CD4-positive, alpha-beta memory T cell (primary cell): ENCODE measurements around the gene CADPS. TPM values are rescaled to one million over a fixed set of nuclear protein-coding genes. Genes with fewer than 3 reads are reported as not detected.

Experiments used
- CTCF ChIA-PET: fragments of 350-600 bp; sonication (Branson Sonifier 250); formaldehyde crosslinking; loops from one replicate; lab custom pipeline; 2021; ENCODE audit warnings: inconsistent platforms; ENCODE audit not compliant: partially characterized antibody; lab: Charles Lee
- POLR2A ChIA-PET: fragments of 350-600 bp; sonication (Branson Sonifier 250); formaldehyde crosslinking; loops from one replicate; lab custom pipeline; 2021; ENCODE audit not compliant: partially characterized antibody; lab: Charles Lee
- DNase-seq, 5 donors: peaks; one replicate each; pipeline versions ENCODE4 v3.0.0 to v3.0.0-alpha.2; 2020 to 2022; ENCODE audit warnings: mixed read lengths in 1 of 5
- H3K27ac ChIP-seq: one replicate; pipeline ENCODE4 v1.7.0; 2013; ENCODE audit warnings: low read depth, low read length
- H3K27me3 ChIP-seq: 2 replicates; pipeline ENCODE4 v1.7.0; 2013; ENCODE audit warnings: mild to moderate bottlenecking, low read length, moderate library complexity; ENCODE audit not compliant: insufficient read depth
- H3K36me3 ChIP-seq: 2 replicates; pipeline ENCODE4 v1.7.0; 2013; ENCODE audit warnings: mild to moderate bottlenecking, low read length, moderate library complexity; ENCODE audit not compliant: insufficient read depth
- H3K4me1 ChIP-seq: 2 replicates; pipeline ENCODE4 v1.7.0; 2013; ENCODE audit warnings: mild to moderate bottlenecking, low read length, moderate library complexity; ENCODE audit not compliant: insufficient read depth
- H3K4me3 ChIP-seq, 2 donors: one replicate each; pipeline ENCODE4 v1.7.0; 2013; ENCODE audit warnings: low read length in 2 of 2, mild to moderate bottlenecking in 1 of 2
- H3K9me3 ChIP-seq, 2 donors: one replicate each; pipeline ENCODE4 v1.7.0; 2013; ENCODE audit warnings: low read length in 2 of 2, control low read depth in 1 of 2; ENCODE audit not compliant: control insufficient read depth in 1 of 2
- H3K27ac Mint-ChIP-seq, 7 donors: one replicate each; pipeline ENCODE4 v1.8.0; 2020 to 2021; ENCODE audit warnings: mixed read lengths in 7 of 7, mild to moderate bottlenecking in 6 of 7, inconsistent platforms in 3 of 7, moderate library complexity in 3 of 7
- H3K27me3 Mint-ChIP-seq, 2 donors: one replicate each; pipeline ENCODE4 v1.8.0; 2020 to 2021; ENCODE audit warnings: mixed read lengths in 2 of 2
- H3K36me3 Mint-ChIP-seq, 2 donors: one replicate each; pipeline ENCODE4 v1.8.0; 2020 to 2021; ENCODE audit warnings: mixed read lengths in 2 of 2, inconsistent platforms in 1 of 2, mild to moderate bottlenecking in 1 of 2
- H3K4me1 Mint-ChIP-seq, 4 donors: one replicate each; pipeline ENCODE4 v1.8.0; 2020 to 2021; ENCODE audit warnings: mixed read lengths in 4 of 4, mild to moderate bottlenecking in 1 of 4
- H3K4me3 Mint-ChIP-seq, 8 donors: one replicate each; pipeline ENCODE4 v1.8.0; 2020 to 2021; ENCODE audit warnings: mixed read lengths in 8 of 8, mild to moderate bottlenecking in 7 of 8, moderate library complexity in 6 of 8, inconsistent platforms in 3 of 8
- H3K9me3 Mint-ChIP-seq, 8 donors: one replicate each; pipeline ENCODE4 v1.8.0; 2020 to 2021; ENCODE audit warnings: mixed read lengths in 8 of 8, mild to moderate bottlenecking in 5 of 8, inconsistent platforms in 3 of 8, moderate library complexity in 1 of 8
- intact Hi-C: fragments of 100-400 bp; cut with micrococcal nuclease; formaldehyde crosslinking; loops from one replicate; pipeline ENCODE4 v1.15.1; 2023
- polyA plus RNA-seq, 2 donors: library from polyadenylated mRNA; unstranded; fragments of 300-500 nt; fragmentation: Illumina TruSeq; gene quantifications; one replicate each; pipeline ENCODE4 v1.2.3, GENCODE V29; 2021
- total RNA-seq, 2 experiments: library from RNA; stranded (reverse); gene quantifications; one replicate each; pipeline ENCODE4 v1.2.3, GENCODE V29; 2021

The CADPS gene
- total and polyA plus RNA-seq, 4 experiments from 2014 or later: not detected

GRCh38 chr3:62493109-62493801 is 382.0 kb downstream of the CADPS start:
- no peaks in the 10 kb centered on the region for H3K27me3 Mint-ChIP-seq
- Histone ChIP-seq H3K4me3 (no peak overlapping the region), H3K27ac (no peak overlapping the region), H3K27me3 (no peaks in the 10 kb centered on the region), H3K4me1 (no peaks in the 10 kb centered on the region), H3K36me3 (no peaks in the 10 kb centered on the region), H3K9me3 (no peaks in the 10 kb centered on the region)
- H3K4me1 Mint-ChIP-seq: no peaks in the 10 kb centered on the region
- H3K4me3 Mint-ChIP-seq: no peak overlapping the region
- intact Hi-C loops: no loop called here
- H3K27ac Mint-ChIP-seq: no peak overlapping the region
- CTCF ChIA-PET: no interaction called here
- DNase-seq: no peak
- POLR2A ChIA-PET: no interaction called here
- no peaks in the 10 kb centered on the region for H3K36me3 Mint-ChIP-seq
- peaks cover 0 to 2% (median 0%) of the 10 kb centered on the region in 8 donors for H3K9me3 Mint-ChIP-seq

- ChIA-PET CTCF (no interaction called here), POLR2A (no interaction called here)
- no peak overlapping the region for H3K4me3 ChIP-seq
- no peak for DNase-seq
- no peaks in the 10 kb centered on the region for H3K36me3 ChIP-seq
- Mint-ChIP-seq H3K4me1 (no peaks in the 10 kb centered on the region), H3K27ac (no peak overlapping the region), H3K36me3 (no peaks in the 10 kb centered on the region), H3K4me3 (no peak overlapping the region), H3K9me3 (peaks cover 0 to 3% (median 0%) of the 10 kb centered on the region in 8 donors), H3K27me3 (peaks cover 3% of the 10 kb centered on the region in 2 donors)
- H3K27me3 ChIP-seq: no peaks in the 10 kb centered on the region
- H3K4me1 ChIP-seq: no peaks in the 10 kb centered on the region
- intact Hi-C loops: no loop called here
- H3K9me3 ChIP-seq: no peaks in the 10 kb centered on the region
- no peak overlapping the region for H3K27ac ChIP-seq
Measured at GRCh38 chr3:62482961-62483360, 392.3 kb downstream of the CADPS start.

DNA sequence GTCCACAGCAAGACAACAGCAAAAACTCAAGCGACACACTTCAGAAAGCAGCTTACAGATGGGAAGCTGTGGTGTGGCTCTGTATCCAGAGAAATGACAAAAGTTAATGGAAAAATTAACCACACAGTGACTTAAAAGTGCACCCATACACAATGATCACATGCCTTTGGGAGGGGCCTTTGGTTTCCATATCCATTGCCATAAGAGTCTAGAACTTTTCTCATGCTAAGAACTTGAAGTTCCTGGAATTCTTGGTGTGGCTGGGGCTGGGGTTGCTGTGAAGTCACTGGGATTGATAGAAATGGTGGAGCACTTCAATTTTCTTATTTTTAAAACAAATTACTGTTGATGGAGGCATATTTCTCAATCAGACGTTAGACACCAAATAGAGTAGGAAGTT is 393.3 kb downstream of the CADPS start:
- Mint-ChIP-seq H3K9me3 (peaks cover 0 to 3% (median 0%) of the 10 kb centered on the region in 8 donors), H3K4me1 (no peaks in the 10 kb centered on the region), H3K27me3 (peaks cover 3% of the 10 kb centered on the region in 2 donors), H3K4me3 (no peak overlapping the region), H3K27ac (no peak overlapping the region), H3K36me3 (no peaks in the 10 kb centered on the region)
- intact Hi-C loops: no loop called here
- no peak overlapping the region for H3K4me3 ChIP-seq
- no peaks in the 10 kb centered on the region for H3K4me1 ChIP-seq
- H3K36me3 ChIP-seq: no peaks in the 10 kb centered on the region
- CTCF ChIA-PET: no interaction called here
- H3K27me3 ChIP-seq: no peaks in the 10 kb centered on the region
- H3K27ac ChIP-seq: no peak overlapping the region
- POLR2A ChIA-PET: no interaction called here
- DNase-seq: no peak
- H3K9me3 ChIP-seq: no peaks in the 10 kb centered on the region

DNA sequence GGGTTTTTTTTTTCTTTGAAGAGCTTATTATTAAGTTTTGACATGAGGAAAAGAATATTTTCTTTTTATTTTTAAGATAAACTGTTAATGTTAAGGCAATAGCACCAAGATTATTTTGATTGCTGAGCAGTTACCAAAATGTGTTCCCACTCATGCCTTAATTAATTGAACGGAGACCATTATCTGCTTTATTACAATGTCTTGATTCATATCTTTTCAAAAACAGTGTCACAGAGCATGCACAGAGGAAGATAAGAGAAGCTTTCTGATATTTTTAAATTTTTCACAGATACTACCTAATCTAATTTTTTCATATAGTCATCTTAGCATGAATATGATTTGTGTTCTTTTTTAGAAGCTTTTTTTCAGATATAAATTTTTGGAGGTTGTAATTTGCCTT is 395.2 kb downstream of the CADPS start:
- no peak overlapping the region for H3K27ac Mint-ChIP-seq
- peaks cover 0 to 3% (median 0%) of the 10 kb centered on the region in 8 donors for H3K9me3 Mint-ChIP-seq
- Histone ChIP-seq H3K27me3 (no peaks in the 10 kb centered on the region), H3K4me3 (no peak overlapping the region), H3K9me3 (no peaks in the 10 kb centered on the region), H3K36me3 (no peaks in the 10 kb centered on the region), H3K4me1 (no peaks in the 10 kb centered on the region), H3K27ac (no peak overlapping the region)
- no peaks in the 10 kb centered on the region for H3K36me3 Mint-ChIP-seq
- no peak overlapping the region for H3K4me3 Mint-ChIP-seq
- H3K4me1 Mint-ChIP-seq: no peaks in the 10 kb centered on the region
- peaks cover 3% of the 10 kb centered on the region in 2 donors for H3K27me3 Mint-ChIP-seq
- CTCF ChIA-PET: no interaction called here
- DNase-seq: no peak
- POLR2A ChIA-PET: no interaction called here
- intact Hi-C loops: no loop called here

DNA sequence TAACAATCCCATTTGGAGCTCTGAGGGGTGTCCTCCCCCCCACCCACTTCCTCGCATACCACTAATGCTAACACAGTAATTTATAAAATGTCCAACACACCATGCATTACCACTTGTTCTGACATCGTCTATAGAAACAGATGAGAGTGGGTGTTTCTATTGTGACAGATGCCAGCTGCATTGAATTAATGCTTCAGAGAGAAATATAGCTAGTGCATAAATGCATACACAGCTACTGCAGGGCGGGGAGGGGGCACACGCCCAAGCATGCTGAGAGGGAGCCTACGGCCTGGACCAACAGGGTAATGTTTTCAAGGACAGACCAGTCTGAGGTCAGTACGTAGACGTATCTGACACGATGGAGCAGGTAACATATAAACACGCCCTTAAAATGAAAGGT is 395.9 kb downstream of the CADPS start:
- Histone ChIP-seq H3K27me3 (no peaks in the 10 kb centered on the region), H3K4me1 (no peaks in the 10 kb centered on the region), H3K4me3 (no peak overlapping the region), H3K36me3 (no peaks in the 10 kb centered on the region), H3K9me3 (no peaks in the 10 kb centered on the region), H3K27ac (no peak overlapping the region)
- POLR2A ChIA-PET: no interaction called here
- intact Hi-C loops: no loop called here
- no peaks in the 10 kb centered on the region for H3K4me1 Mint-ChIP-seq
- peaks cover 3% of the 10 kb centered on the region in 2 donors for H3K27me3 Mint-ChIP-seq
- no peak overlapping the region for H3K27ac Mint-ChIP-seq
- no peak overlapping the region for H3K4me3 Mint-ChIP-seq
- CTCF ChIA-PET: no interaction called here
- no peaks in the 10 kb centered on the region for H3K36me3 Mint-ChIP-seq
- H3K9me3 Mint-ChIP-seq: peaks cover 0 to 3% (median 0%) of the 10 kb centered on the region in 8 donors
- DNase-seq: no peak

- POLR2A ChIA-PET: no interaction called here
- intact Hi-C loops: no loop called here
- no peaks in the 10 kb centered on the region for H3K9me3 Mint-ChIP-seq
- Histone ChIP-seq H3K27ac (no peak overlapping the region), H3K36me3 (no peaks in the 10 kb centered on the region), H3K4me3 (no peak overlapping the region), H3K4me1 (no peaks in the 10 kb centered on the region), H3K27me3 (no peaks in the 10 kb centered on the region), H3K9me3 (no peaks in the 10 kb centered on the region)
- H3K4me3 Mint-ChIP-seq: no peak overlapping the region
- CTCF ChIA-PET: no interaction called here
- H3K27ac Mint-ChIP-seq: peak overlapping the region in 1 of 7 donors; percentile 25
- H3K27me3 Mint-ChIP-seq: peaks cover 0 to 4% of the 10 kb centered on the region in 2 donors
- H3K4me1 Mint-ChIP-seq: no peaks in the 10 kb centered on the region
- DNase-seq: no peak
- no peaks in the 10 kb centered on the region for H3K36me3 Mint-ChIP-seq
Measured at GRCh38 chr3:62475306-62475705, 399.9 kb downstream of the CADPS start.

GRCh38 chr3:62467966-62468722 is 407.1 kb downstream of the CADPS start:
- Histone ChIP-seq H3K4me1 (no peaks in the 10 kb centered on the region), H3K27me3 (no peaks in the 10 kb centered on the region), H3K9me3 (no peaks in the 10 kb centered on the region), H3K4me3 (no peak overlapping the region), H3K36me3 (no peaks in the 10 kb centered on the region), H3K27ac (no peak overlapping the region)
- no peak overlapping the region for H3K27ac Mint-ChIP-seq
- intact Hi-C loops: no loop called here
- H3K36me3 Mint-ChIP-seq: no peaks in the 10 kb centered on the region
- POLR2A ChIA-PET: no interaction called here
- CTCF ChIA-PET: no interaction called here
- peaks cover 0 to 1% of the 10 kb centered on the region in 2 donors for H3K27me3 Mint-ChIP-seq
- no peaks in the 10 kb centered on the region for H3K4me1 Mint-ChIP-seq
- H3K4me3 Mint-ChIP-seq: no peak overlapping the region
- DNase-seq: no peak
- peaks cover 0 to 3% (median 0%) of the 10 kb centered on the region in 8 donors for H3K9me3 Mint-ChIP-seq
